CD4-positive, alpha-beta T cell treated with Interleukin-2 at 100 ng/mL for 4 hours (primary cell): ENCODE data around the gene RETREG3.

Experiments
- DNase-seq: peaks from one replicate; pipeline ENCODE4 v3.0.0-alpha.2; 2020; ENCODE audit warnings: low spot score

The RETREG3 gene

GRCh38 chr17:42531455-42532354 is 77.5 kb downstream of the RETREG3 start:
- peak; percentile 45 for DNase-seq

GRCh38 chr17:42530952-42531454 is 78.2 kb downstream of the RETREG3 start:
- DNase-seq, result no peak
